GM23248 (cell line): Measurements from ENCODE around the gene COX6B2.

ENCODE experiments used
- EZH2 ChIP-seq: fragments of 200-600 bp; sonication (generic); IDR thresholded peaks from 2 replicates; pipeline ENCODE4 v1.6.1; 2018; ENCODE audit warnings: antibody characterized with exemption, mild to moderate bottlenecking; ENCODE audit not compliant: insufficient read depth, poor library complexity, severe bottlenecking
- EZH2phosphoT487 ChIP-seq: fragments of 200-600 bp; sonication (generic); IDR thresholded peaks from 2 replicates; pipeline ENCODE4 v1.6.1; 2018; ENCODE audit warnings: antibody characterized with exemption, moderate library complexity, mild to moderate bottlenecking, low read depth; ENCODE audit not compliant: insufficient read depth

GRCh38 chr19:55369653-55370304, 15.3 kb upstream of the COX6B2 start:
- TF ChIP-seq EZH2 (no peak), EZH2phosphoT487 (no peak)
